Panc1 (cell line): ENCODE measurements around the gene DEPP1. TPM values are rescaled to one million over a fixed set of nuclear protein-coding genes. Genes with fewer than 3 reads are reported as not detected.

ENCODE experiments used
- ATAC-seq: fragments of 200-7000 bp; cut with Tn5 transposase; 2 replicates; pipeline ENCODE4 v1.9.1; 2020; ENCODE audit warnings: mild to moderate bottlenecking, moderate library complexity
- BruUV-seq: library from RNA; stranded (reverse); fragments of 400-500 nt; replicated peaks from 2 replicates; lab custom pipeline; 2021; lab: Mats Ljungman, UMichigan
- CTCF ChIA-PET: fragments of 300-600 bp; sonication (Branson Sonifier 250); formaldehyde crosslinking; loops from one replicate; lab custom pipeline; 2022; ENCODE audit warnings: antibody characterized with exemption; lab: Charles Lee
- POLR2A ChIA-PET: fragments of 300-600 bp; sonication (Branson Sonifier 250); formaldehyde crosslinking; loops from one replicate; lab custom pipeline; 2022; ENCODE audit warnings: antibody characterized with exemption; lab: Charles Lee
- DNase-seq: peaks from one replicate; pipeline ENCODE4 v3.0.0-alpha.2; 2010; ENCODE audit warnings: low read depth, low spot score
- H3K27ac ChIP-seq: 2 replicates; pipeline ENCODE4 v1.5.1; 2011; ENCODE audit warnings: mild to moderate bottlenecking, low read length, inconsistent platforms
- H3K27me3 ChIP-seq: fragments of 200-500 bp; sonication (Bioruptor generic); 2 replicates; pipeline ENCODE4 v1.6.0; 2014; ENCODE audit warnings: low read length, inconsistent platforms; ENCODE audit not compliant: control insufficient read depth, insufficient read depth
- H3K36me3 ChIP-seq: fragments of 200-500 bp; sonication (Bioruptor generic); 2 replicates; pipeline ENCODE4 v1.5.1; 2014; ENCODE audit warnings: inconsistent platforms, mild to moderate bottlenecking, low read length, moderate library complexity; ENCODE audit not compliant: control insufficient read depth, insufficient read depth
- H3K4me1 ChIP-seq: 2 replicates; pipeline ENCODE4 v1.5.1; 2011; ENCODE audit warnings: inconsistent platforms, mild to moderate bottlenecking, low read length, moderate library complexity; ENCODE audit not compliant: control insufficient read depth, insufficient read depth
- H3K4me3 ChIP-seq, 2 experiments: 2 replicates each; pipeline ENCODE4 v1.5.1; 2011 to 2012; ENCODE audit warnings: low read depth in 2 of 2, low read length in 2 of 2, mild to moderate bottlenecking in 2 of 2, inconsistent platforms in 1 of 2, moderate library complexity in 1 of 2
- H3K9me3 ChIP-seq: fragments of 200-500 bp; sonication (Bioruptor generic); 2 replicates; pipeline ENCODE4 v1.5.1; 2014; ENCODE audit warnings: low read depth, mild to moderate bottlenecking, inconsistent platforms, low read length, moderate library complexity; ENCODE audit not compliant: control insufficient read depth, insufficient read depth
- CTCF ChIP-seq: fragments of 450-650 bp; IDR thresholded peaks from 2 replicates; pipeline ENCODE4 v1.5.1; 2017; ENCODE audit warnings: mild to moderate bottlenecking
- POLR2AphosphoS5 ChIP-seq: IDR thresholded peaks from 2 replicates; pipeline ENCODE4 v1.6.1; 2012; ENCODE audit warnings: mild to moderate bottlenecking, low read depth, low read length, moderate library complexity
- SIN3A ChIP-seq: IDR thresholded peaks from 2 replicates; pipeline ENCODE4 v1.6.1; 2012; ENCODE audit warnings: low read depth, mild to moderate bottlenecking, low read length, moderate library complexity, borderline replicate concordance; ENCODE audit not compliant: insufficient read depth
- TCF7L2 ChIP-seq: IDR thresholded peaks from 2 replicates; pipeline ENCODE4 v1.6.1; 2011; ENCODE audit warnings: mild to moderate bottlenecking, low read depth, low read length, inconsistent platforms
- in situ Hi-C: cut with HindIII; loops from 2 replicates; pipeline ENCODE4 v1.10.0; 2016; ENCODE audit warnings: low sequenced_read_pairs, low pct_unique_long_range_greater_than_20kb
- intact Hi-C: fragments of 100-400 bp; cut with micrococcal nuclease; formaldehyde crosslinking; loops from one replicate; pipeline ENCODE4 v1.10.0; 2022; ENCODE audit not compliant: unreplicated experiment
- total RNA-seq: library from RNA; stranded (reverse); gene quantifications from one replicate; pipeline ENCODE4 v1.2.1, GENCODE V29; 2021; ENCODE audit not compliant: unreplicated experiment
- TF ChIP-seq, protein P1 (sequence below), 2 experiments: IDR thresholded peaks; 2 replicates each; pipeline ENCODE4 v1.6.1; 2011 to 2012; ENCODE audit warnings: low read depth in 2 of 2, control low read depth in 1 of 2, low read length in 1 of 2, mild to moderate bottlenecking in 1 of 2, moderate library complexity in 1 of 2; ENCODE audit not compliant: insufficient read depth in 1 of 2

DEPP1 gene
- total RNA-seq, 1 experiment from 2014 or later: 16.6 TPM

GRCh38 chr10:45004661-45005060 is 26.1 kb upstream of the DEPP1 start:
- H3K36me3 ChIP-seq: no peaks in the 10 kb centered on the region; the same call in 1 of the 2 replicates
- intact Hi-C loops (loop anchor here (5.0 to 10.0 kb wide), 3 partner anchors 72 to 450 kb away; no protein-coding TSS in a partner anchor), in situ Hi-C loops (no loop called here)
- no peak for DNase-seq
- no peaks in the 10 kb centered on the region for H3K27me3 ChIP-seq
- ATAC-seq: no peak
- peaks cover 27% of the 10 kb centered on the region; the same call in 1 of the 2 replicates for H3K9me3 ChIP-seq
- no TSS peak for BruUV-seq
- CTCF ChIA-PET: no interaction called here
- peaks cover 9% of the 10 kb centered on the region; the same call in 1 of the 2 replicates for H3K4me1 ChIP-seq
- no peak overlapping the region for H3K27ac ChIP-seq
- POLR2A ChIA-PET: interaction anchor here (0.6 kb wide), 1 partner anchor 231 kb away, joined by 7 read pairs; no protein-coding TSS in a partner anchor
- H3K4me3 ChIP-seq: no peak overlapping the region
- TF ChIP-seq CTCF: no peak
- TF ChIP-seq, protein P1, sequence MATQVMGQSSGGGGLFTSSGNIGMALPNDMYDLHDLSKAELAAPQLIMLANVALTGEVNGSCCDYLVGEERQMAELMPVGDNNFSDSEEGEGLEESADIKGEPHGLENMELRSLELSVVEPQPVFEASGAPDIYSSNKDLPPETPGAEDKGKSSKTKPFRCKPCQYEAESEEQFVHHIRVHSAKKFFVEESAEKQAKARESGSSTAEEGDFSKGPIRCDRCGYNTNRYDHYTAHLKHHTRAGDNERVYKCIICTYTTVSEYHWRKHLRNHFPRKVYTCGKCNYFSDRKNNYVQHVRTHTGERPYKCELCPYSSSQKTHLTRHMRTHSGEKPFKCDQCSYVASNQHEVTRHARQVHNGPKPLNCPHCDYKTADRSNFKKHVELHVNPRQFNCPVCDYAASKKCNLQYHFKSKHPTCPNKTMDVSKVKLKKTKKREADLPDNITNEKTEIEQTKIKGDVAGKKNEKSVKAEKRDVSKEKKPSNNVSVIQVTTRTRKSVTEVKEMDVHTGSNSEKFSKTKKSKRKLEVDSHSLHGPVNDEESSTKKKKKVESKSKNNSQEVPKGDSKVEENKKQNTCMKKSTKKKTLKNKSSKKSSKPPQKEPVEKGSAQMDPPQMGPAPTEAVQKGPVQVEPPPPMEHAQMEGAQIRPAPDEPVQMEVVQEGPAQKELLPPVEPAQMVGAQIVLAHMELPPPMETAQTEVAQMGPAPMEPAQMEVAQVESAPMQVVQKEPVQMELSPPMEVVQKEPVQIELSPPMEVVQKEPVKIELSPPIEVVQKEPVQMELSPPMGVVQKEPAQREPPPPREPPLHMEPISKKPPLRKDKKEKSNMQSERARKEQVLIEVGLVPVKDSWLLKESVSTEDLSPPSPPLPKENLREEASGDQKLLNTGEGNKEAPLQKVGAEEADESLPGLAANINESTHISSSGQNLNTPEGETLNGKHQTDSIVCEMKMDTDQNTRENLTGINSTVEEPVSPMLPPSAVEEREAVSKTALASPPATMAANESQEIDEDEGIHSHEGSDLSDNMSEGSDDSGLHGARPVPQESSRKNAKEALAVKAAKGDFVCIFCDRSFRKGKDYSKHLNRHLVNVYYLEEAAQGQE (IDR thresholded peaks at IDR 0.05; ENCODE audit: insufficient read depth in 1 of 2, low read depth in 2 of 2, low read length in 1 of 2): no peak
- TF ChIP-seq SIN3A: no peak
- TF ChIP-seq POLR2AphosphoS5: no peak
- no peak for TF ChIP-seq TCF7L2

DNA sequence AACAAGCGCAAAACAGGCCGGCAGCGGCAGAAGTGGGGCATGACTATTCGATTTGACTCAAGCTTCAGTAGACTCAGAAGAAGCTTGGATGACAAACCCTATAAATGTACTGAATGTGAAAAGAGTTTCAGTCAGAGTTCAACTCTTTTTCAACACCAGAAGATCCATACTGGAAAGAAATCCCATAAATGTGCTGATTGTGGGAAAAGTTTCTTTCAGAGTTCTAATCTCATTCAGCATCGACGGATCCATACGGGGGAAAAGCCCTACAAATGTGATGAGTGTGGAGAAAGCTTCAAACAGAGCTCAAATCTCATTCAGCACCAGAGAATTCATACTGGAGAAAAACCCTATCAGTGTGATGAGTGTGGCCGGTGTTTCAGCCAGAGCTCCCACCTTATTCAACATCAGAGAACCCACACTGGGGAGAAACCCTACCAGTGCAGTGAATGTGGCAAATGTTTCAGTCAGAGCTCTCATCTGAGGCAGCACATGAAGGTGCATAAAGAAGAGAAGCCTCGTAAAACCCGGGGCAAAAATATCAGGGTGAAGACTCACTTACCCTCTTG is 24.9 kb upstream of the DEPP1 start:
- TF ChIP-seq CTCF (no peak), SIN3A (no peak), POLR2AphosphoS5 (no peak)
- TF ChIP-seq, protein P1 (IDR thresholded peaks at IDR 0.05; ENCODE audit: insufficient read depth in 1 of 2, low read depth in 2 of 2, low read length in 1 of 2): no peak
- no peak for DNase-seq
- peaks cover 27% of the 10 kb centered on the region; the same call in 1 of the 2 replicates for H3K9me3 ChIP-seq
- in situ Hi-C loops: no loop called here
- no peak overlapping the region for H3K4me3 ChIP-seq
- peaks cover 9% of the 10 kb centered on the region; the same call in 1 of the 2 replicates for H3K4me1 ChIP-seq
- ChIA-PET CTCF (interaction anchor here (0.5 kb wide), 1 partner anchor 75 kb away, joined by 3 read pairs; no protein-coding TSS in a partner anchor), POLR2A (interaction anchor here (0.7 kb wide), 1 partner anchor 670 kb away, joined by 4 read pairs; no protein-coding TSS in a partner anchor)
- no peak overlapping the region for H3K27ac ChIP-seq
- ATAC-seq: no peak
- intact Hi-C loops: loop anchor here (10.0 kb wide), 1 partner anchor 451 kb away; no protein-coding TSS in a partner anchor
- no TSS peak for BruUV-seq
- no peaks in the 10 kb centered on the region; the same call in 1 of the 2 replicates for H3K36me3 ChIP-seq
- H3K27me3 ChIP-seq: no peaks in the 10 kb centered on the region
